A172 (cell line): ENCODE measurements around the gene S100A9. TPM values are rescaled to one million over a fixed set of nuclear protein-coding genes. Genes with fewer than 3 reads are reported as not detected.

Source experiments
- DNase-seq: peaks from one replicate; pipeline ENCODE4 v3.0.0-alpha.2; 2015; ENCODE audit warnings: low spot score
- total RNA-seq: library from RNA; depleted of rRNA; stranded (reverse); fragments of >200 nt; shearing (Covaris generic); gene quantifications from 2 replicates; pipeline ENCODE4 v1.2.3, GENCODE V29; 2014

The S100A9 gene
- total RNA-seq, 1 experiment from 2014 or later: not detected

DNA sequence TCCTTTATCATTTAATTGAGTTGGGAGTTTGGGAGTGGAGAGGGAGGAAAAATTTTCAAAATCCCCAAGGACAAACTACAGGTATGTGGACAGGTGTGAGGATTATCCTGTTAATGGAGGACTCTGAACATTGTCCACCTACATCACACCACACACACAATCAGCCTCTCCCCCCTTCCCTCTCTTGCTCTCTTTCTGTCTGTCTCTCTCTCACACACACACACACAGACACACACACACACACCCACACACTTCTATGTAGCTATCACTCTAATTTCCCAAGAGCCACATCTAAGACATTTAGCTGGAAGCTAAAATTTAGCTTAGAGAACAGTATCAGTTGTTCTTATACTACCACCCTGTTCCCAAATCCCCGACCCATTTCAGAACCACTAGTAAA is 31.7 kb downstream of the S100A9 start:
- DNase-seq: no peak

DNA sequence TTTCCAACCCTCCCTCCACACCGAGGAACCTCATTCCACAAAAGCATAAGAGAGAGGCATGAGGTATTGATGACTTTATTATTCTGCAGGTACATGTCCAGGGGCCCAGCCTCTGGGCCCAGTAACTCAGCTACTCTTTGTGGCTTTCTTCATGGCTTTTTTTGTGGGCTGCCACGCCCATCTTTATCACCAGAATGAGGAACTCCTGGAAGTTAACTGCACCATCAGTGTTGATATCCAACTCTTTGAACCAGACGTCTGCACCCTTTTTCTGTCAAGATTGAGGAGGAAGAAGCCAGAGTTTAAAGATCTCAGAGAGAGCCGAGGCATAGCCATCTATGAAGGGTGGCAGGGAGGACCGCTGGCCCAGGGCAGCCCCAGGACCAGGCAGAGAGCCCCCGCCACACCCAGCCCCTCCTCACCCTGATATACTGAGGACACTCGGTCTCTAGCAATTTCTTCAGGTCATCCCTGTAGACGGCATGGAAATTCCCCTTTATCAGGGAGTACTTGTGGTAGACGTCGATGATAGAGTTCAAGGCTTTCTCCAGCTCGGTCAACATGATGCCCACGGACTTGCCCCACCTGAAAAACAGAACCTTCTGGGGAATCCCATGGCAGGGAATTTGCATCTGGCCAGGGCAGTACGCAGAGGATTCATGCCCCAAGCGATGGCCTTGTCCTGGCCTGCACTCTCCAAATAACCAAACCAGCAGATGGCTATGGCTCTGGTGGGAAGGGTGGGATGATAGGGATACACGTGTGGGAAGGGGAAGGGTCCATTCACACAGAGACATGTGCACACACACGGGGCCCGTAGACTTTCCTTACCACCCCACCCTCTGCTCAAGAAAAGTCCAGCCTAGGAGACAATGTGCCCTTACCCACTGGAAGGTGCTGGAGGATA is 32.6 kb downstream of the S100A9 start:
- DNase-seq: no peak

DNA sequence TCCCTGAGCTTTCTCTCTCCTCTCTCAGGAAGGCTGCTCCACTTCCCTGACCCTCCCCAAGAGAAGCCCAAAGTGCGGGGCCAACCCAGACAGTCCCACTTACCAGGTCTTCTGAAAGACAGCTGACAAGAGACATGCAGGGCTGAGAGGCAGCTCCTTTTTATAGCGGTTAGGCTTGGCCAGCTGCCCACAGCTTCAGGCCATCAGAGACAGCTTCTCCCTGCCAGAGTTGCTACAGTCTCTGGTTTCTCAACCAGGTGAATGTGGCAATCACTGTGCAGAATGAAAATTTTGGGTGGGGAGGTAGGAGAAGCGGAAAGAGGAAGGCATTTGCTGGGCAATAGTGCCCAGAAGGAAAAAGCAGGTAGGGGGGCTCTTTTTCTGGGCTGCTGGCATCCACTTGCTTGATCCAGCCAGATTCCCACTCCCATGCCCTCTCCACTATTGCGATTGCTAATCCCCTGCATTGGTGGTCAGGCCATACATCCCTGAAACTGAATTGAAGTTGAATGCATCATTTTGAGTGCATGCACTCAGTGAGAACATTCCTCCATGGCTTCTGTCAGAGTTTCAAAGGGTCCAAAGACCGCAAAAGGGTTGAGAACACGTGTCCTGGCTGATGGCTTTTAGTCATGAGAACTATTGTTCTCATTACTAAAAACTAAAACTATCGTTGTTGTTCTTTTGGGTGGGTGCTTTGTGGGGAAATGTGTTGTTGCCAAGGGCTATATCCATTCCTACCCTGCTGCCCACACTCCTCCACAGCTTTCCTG is 33.5 kb downstream of the S100A9 start, which contains the start of gene S100A8:
Gene S100A8, minus strand, starts transcription at position 136 of the 773 bp plus-strand sequence. CDS start 538 bp downstream, outside the sequence.
- no peak for DNase-seq

DNA sequence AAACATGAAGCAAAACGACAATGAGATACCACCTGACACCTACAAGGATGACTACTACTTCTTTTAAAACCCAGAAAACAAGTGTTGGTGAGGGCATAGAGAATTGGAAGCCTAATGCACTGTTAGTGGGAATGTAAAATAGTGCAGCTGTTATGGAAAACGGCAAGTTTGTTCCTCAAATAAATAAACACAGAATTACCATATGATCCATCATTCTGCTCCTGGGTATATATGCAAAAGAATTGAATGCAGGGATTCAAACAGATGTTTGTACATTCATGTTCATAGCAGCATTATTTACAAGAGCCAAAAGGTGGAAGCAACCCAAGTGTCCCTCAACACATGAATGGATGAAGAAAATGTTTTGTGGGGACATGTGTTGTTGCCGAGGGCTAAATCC is 34.6 kb downstream of the S100A9 start:
- DNase-seq: no peak

DNA sequence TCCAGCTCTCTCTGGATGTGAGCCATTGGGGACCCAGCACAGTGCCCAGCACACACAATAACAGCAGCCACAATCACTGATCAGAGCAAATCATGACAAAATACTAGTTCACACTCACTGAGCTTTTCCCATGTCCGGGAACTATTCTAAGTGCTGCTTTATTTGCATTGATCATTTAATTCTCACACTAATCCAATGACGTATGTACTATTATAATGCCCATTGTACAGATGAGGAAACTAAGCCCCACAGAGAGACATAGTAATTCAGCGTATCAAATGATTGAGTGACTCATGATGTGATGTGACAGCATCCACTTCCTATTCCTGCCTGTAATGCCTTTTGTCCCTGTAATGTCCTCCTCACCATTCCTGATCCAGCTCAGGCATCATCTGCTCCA is 35.2 kb downstream of the S100A9 start:
- DNase-seq: no peak

DNA sequence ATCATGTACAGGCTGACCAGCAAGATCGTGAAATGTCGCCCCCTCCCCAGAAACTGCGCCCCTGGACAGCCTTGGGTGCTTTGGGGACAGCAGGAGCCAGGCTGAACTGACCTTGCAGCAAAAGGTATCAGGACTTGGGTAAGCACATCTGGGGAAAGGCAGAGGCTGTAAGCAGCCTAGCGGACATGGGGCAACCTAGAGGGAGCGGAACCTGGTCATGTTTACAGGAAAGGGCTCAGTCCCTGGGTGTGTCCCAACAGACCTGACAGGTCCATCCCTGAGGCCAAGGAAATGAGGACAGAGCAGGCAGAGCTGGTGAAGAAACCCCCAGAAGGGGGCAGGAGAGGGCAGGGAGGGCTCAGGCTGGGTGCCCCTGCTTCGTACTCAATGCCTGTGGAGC is 36.3 kb downstream of the S100A9 start:
- no peak for DNase-seq

DNA sequence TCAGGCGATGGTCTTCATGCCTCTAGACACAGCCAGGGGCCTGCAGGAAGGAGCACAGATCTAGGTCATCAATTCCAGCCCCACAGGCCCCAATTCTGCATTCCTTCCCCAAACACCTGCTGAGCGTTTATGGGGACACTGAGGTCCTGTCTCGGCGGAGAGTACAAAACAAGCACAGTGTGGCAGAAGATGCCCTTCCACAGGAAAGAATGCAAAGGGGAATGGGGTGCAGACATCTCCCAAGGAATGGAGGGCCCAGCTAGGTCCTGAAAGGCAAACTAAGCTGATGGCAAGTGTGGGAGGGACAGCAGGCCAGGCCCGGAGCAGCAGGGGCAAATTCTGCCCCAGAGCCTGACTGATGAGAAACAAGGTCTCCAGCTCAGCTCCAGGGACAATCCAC is 36.7 kb downstream of the S100A9 start:
- DNase-seq: no peak

DNA sequence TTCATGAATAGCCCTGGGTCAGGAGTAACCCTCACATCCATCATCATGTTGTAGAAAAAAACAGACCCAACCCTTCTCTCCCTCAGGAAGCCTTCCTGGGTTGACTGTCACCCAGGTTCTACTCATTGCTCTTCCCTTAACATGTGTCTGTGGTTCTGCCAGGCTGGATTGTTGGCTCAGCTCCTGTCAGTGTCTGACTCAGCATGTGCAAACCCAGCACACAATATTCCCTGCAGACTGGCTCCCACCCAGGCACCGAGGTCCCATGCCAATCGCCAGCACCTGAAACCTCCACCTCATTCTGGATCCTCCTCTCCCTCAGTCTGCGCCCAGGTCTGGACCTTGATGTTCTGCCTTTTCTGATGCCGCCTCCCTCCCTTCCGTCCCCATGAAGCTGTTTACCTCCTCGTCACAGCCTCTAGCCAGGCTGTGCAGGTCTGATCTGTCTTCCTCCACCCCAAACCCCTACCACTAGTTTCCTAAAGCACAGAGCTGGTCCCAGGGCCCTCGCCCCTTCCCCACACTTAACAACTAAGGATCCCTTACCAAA is 37.6 kb downstream of the S100A9 start:
- DNase-seq: peak; percentile 44

DNA sequence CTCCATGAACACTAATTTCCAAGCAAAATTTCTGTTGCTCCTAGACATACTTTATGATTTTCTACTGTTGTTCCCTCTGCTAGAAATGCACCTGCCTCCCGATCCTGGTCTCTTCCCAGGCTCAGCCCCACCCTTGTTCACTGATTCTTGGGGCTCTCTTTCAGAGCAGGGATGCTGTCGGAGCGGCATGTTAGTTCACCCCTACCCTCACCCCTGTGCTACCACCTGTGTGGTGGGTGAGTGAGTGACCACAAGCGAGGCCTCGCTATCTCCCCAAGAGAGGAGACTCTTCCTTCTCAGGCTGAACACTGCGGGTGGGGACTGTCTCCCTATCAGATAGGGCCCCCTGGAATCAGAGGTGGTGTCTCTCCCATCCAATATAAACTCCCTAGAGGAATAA is 38.1 kb downstream of the S100A9 start:
- no peak for DNase-seq

DNA sequence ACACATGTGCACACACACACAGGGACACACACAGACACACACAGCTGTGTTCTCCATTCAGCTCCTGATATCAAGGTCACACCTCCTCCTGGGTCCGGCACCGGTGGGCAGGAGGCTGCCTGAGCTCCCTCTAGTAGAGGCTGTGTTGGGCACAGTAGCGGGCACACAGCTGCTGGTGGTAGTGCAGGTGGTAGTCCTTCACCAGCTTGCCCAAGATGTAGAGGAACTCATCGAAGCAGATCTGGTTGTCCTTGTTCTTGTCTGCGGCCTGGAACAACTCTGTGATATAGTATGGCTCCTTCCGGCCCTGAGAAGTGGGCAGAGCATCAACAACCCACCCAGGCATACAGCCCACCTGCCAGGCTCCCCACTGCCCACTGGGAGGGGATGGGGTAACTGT is 38.8 kb downstream of the S100A9 start:
- no peak for DNase-seq

DNA sequence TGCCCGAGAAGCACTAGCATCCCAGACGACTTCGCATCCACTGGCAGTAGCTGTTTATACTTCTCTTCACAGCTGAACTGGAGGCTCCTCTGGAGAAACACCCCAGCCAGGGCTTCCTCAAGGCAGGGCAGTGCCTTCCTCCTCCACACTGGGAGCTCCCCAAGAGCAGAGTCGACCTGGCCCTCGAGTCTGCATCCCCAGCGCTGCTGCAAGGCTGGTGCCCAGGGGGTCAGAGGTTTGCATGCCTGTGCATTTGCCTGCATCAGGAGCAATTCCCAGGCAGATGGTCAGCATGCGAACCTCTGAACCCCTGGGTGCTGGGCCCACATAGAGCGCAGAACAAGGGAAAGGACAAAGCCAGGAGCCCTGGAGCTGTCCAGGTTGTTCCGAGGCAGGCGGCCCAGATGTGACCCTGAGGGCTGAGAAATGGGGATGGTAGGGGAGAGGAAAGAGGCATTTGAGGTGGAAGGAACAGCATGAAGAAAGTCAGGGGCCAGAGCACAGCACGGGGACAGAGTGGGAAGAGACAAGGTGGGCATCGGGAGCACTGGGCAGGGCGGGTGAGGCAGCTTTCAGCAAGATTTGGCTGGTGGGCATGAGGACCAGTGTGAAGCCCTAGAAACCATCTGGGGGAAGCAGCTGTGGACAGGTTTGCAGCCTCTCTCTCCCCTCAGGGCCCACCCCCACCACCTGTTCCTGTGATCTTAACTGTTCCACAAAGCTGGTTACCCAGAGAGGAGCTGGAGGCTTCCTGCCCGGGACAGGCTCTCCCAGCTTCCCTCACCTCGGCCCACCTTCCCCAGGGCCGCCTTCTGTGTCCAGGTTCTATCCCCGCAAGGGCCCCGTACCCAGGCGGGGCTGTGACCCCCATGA is 39.6 kb downstream of the S100A9 start:
- DNase-seq: no peak

DNA sequence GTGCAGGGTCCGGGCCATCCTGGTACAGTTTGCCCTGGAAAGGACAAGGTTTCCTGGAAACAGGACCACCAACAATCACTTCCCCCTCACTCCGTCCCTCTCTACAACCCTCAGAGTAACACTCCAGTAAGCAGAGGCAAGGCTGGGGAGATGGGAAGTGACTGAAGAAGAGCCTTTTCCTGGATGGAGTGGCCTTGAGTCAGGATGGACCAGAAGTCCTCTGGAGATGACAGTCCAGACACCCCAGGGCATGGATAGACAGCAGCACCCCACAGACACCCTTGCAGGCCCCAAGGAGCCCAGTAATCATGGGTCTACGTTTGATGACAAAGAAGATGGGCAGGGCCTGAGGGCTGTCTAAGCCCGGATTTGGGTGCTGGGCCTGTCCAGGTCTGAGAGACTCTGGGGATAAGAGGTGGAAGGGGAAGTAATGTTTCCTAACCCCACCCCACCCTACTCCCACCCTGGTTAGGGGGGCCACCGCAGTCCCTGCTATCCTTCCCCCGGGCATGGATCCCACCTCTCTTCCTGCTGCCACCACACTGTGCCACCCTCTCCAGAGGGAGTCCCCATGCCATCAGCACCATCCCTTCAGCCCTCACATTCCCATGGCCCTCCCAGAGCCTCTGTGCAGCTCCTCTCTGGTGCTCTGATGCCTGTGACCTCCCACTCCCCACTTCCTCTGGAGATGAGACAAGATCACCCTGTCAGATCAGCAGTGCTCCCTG is 40.4 kb downstream of the S100A9 start:
- DNase-seq: no peak

DNA sequence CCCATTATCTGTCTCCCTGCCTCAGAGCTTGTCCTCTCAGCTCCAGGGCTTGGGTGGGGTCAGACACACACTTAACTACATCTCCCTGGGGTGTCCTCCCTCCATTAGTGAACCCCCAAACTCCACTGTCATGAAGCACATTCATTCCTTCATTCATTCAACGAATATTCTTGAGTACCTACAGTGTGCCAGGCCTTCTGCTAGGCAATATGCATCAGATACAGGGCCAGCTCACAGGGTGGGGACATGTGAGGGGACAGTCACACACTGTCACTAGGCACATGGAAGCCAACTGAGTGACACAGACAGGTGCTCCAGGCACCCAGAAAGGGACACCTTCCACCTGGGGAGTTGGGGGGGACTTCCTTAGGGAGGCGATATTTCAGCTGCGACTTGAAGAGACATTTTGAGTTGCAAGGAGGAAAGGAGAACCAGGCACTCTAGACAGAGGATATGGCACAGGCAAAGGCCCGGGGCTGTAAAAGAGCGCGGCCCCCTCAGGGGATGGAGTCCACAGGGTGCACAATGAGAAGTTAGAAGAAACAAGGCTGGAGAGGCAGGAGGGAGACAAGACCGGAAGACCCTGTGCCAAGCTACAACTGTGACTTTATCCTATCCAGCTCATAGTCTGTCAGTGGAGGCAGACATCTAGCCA is 41.9 kb downstream of the S100A9 start:
- DNase-seq: no peak

DNA sequence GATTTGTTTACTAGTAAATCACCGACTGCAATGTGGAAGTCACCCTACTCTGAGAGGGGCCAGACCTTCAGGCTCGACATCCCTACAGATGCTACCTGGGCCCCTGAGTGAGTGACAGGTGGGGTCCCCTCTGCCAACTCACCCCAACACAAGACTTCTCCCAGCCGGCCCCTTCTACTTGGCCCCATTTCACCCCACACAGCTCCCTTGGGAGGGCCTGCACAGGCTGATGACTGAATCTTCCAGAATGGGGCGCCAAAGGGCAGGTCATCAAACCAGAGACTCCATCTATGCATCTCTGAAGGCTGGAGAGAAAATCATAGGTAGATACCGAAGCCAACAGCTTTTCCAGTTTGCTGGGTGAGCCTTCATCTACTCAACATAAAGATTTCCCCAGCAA is 42.6 kb downstream of the S100A9 start:
- peak; percentile 13 for DNase-seq

DNA sequence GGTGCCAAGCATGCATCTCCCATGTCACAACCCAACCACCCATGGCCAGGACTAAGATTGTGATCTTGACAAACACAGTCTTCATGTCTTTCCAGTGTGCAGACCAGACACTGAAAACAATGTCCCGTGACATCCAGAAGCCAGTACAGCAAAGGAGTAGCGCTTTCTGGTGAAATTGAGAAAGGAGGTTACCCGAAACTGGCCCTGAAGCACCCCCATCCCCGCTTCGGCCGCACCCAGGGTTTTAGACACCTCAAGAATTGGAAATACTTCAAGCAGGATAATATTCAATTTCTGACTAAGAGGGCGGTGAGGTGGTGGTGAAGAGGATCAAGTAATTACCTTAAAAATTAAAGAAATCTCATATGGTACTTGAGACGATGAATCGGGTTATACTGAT is 43.8 kb downstream of the S100A9 start:
- no peak for DNase-seq

DNA sequence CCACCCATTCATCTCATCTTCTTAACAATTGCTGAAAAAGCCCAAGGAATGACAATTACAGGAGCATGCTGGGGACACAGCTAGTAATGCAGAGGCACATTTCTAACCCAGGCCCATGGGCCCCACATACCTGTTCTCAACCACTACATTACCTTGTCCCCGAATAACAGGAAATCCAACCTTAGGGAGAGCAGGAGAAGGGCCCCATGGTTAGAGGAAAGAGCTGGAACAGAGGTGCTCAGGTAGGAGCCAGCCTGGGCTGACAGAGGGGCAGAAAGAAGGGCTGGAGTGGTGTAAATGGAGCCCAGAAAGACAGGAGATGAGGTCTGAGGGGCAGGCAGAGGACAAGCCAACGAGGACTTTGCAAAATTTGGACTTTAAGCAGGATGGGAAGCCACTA is 44.6 kb downstream of the S100A9 start:
- no peak for DNase-seq

DNA sequence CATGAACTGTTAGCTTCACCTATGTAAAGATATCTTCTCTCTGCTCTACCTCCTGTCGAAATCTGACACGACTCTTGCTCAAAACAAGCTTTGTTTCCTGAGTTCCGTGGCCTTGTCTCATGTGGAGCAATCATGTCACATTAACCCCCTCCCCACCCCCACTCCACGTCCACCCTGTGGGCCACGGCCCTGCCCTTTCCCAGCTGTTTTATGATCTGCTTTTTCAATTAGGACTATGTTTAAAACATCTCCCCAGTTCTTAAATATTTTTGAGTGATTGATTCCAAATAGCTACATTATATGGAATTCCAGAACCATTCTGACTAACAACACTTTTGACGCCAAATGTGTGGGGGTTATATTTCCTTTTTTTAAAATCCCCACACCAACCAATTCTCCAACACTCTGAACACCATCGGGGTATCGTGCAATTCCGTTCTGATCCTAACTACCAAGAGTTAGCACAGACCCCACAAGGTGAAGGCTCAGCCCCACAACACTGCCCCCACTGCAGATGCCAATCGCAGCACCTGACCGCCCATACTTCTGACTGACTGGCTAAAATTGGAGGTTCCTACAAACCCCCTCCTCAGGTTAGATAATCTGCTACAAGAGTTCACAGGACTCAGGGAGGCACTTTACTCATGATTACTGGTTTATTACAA is 45.9 kb downstream of the S100A9 start:
- no peak for DNase-seq

DNA sequence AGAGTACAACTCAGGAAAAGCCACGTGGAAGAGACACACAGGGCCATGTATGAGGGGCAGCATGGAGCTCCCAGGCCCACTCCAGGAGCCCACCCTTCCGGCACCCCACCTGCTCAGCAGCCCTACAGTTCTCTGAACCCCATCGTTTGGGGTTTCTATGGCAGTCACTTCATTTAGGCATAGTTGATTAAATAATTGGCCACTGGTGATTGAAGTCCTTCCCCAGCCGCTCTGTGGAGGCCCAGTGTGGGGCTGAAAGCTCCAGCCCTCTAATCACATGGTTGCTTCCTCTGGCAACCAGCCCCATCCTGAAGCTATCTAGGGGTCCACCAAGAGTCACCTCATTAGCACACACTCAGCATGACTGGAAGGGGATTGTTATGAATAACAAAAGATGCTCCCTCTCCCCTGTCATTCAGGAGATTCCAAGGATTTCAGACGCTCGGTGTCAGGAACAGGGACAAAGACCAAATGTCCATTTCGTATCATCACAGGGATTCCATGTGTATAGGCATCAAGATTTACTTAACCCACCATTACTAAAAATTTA is 46.5 kb downstream of the S100A9 start:
- DNase-seq: no peak

DNA sequence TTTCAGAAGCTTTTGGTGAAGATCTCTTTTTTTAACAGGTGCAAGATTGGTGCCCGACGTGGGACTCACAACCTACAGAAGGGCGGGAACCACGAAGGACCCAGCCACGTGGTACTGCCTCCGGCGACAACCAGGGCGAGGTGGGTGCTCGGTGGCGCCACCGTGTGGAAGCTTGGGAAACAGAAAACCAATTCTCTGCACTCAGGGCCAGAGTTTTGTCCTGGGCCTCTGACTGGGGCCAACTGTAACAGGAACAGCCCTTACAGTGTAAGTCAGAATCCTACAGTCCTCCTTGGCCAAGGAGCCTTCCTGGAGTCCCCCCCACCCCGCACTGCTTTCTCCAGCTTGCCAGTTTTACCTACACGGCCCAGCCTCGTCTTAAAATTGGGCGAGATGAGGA is 47.1 kb downstream of the S100A9 start:
- DNase-seq: peak; percentile 49
